Right kidney (tissue), 1 donor: ENCODE measurements around the gene GALNT3.

Experiments
- DNase-seq: peaks from one replicate; pipeline ENCODE4 v3.0.0-alpha.2; 2016

Gene GALNT3

DNA sequence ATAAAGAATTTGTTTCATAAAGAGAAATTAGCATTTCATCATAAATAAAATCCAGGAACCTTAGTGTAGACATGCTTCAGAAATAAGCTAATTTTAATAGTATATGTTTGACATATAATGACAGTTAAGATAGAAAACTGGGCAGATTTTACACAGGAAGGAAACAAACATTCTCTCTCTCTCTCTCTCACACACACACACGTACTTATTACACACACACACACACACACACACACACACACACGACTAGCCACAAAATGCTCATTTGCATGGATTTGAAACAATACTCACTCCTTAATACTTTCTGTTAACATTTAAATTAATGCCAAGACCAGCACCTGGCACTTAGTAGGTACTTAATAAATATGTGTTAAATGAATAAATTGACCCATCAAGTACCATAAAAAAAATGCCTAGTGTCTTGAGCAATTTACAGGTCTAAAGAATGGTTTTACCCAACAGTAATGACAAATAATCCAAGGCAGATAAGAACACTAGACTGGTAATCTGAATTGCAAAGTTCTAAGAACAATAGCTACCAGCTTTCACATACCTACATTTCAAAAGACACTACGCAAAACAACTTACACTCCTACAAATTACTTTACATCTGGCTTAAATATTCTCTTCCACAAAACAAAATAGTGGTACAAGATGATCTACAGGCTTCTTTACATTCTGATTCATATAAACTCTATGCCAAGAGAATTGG lies 2.9 kb upstream of the GALNT3 start:
- DNase-seq = no peak

DNA sequence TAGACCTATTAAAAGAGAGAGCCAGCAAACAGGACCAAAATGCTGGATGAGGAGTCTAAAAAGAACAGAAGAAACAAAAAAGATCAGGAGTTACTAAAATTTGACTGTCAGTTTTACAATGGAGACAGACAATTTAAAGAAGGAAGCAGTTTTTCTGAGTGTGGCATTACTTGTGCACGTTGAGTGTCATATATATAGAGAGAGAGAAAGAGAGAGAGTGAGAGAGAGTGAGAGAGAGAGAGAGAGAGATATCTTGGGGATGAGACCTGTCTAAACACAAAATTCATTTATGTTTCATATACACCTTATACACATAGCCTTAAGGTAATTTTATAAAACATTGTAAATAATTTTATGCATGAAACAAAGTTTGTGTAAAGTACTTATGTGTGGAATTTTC lies 2.1 kb upstream of the GALNT3 start:
- DNase-seq = no peak

DNA sequence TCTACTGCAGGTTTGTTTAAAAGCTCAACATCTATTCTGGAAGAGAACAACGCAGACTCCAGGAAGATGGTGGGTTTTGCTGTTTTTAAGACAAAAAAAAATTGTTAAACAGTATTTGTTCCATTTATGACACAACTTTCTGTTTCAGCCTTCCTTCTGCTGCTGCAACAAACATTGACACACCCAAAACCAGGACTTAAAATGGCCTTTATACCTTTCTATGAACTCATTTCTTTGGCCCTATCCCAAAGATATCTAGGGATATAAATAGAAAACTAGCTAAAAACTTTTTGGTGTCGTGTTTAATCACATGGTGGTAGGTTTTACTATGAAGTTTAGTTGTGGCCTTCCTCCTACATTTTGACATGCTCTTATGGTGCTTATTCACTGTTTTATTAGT lies 964 bp upstream of the GALNT3 start:
- no peak for DNase-seq

DNA sequence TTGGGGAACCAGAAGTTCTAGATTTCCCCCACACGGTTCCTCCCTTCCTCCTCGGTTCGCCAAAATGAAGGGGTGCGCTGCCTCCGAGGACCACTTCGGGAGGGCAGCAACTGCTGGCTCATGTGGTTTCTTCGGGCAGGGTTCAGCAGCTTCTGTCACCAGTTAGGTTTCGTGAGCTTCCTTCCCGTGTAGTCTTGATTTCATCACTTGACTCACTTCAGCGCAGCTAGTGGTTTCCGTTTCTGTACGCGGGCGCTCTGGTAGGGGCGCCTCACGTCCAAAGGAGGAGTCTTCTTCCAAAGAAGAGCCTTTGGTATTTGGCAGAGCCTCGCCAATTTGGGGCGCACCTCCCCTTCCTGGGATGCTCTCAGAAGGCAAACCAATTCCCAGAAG lies 485 bp upstream of the GALNT3 start:
- no peak for DNase-seq

DNA sequence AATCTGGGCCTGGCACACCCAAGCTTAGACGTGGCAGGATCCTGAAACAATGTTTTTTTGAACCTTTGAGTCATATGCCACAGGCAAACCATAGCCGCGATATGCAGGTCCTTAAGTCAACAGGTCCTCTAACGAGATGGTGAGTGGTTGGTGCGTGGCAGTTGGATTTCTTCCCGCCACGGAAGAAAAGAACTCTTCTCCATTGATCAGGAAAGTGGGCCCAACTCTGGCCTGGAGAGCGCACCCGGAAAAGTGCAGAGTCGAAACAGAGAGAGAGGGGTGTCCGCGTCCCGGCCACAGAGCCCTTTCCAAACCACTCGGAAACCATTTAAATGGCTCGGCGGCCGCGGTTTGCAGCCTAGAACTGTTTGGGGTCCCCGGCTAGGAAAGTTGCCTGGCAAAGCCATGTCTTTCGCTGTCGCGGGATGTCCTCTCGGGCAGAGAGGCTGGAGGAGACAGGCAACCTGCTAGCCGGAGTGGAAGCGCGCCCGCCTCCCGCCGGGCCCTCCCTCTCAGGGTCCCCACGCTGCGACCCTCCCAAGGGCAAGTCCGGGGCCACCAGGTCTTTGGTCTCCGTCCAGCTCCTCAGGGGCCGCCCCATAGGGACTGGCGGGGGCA lies 777 bp downstream of the GALNT3 start:
- peak; percentile 62 for DNase-seq

DNA sequence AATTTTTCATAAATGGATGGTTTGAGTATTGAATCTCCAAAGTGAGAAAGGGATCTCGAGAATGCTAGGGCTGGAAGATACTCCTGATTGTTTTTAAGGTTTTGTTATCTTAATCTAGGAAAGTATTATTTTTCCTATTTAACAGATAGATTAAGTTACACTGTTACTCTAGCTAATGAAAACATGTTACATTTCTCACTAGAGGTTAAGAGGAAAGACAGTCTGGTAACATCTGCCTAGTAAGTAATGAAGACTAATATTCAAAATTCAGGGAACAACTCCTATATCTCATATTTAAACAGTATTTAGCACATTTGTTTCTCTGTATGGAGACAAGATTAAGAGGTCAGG lies 2.0 kb downstream of the GALNT3 start:
- DNase-seq = no peak

DNA sequence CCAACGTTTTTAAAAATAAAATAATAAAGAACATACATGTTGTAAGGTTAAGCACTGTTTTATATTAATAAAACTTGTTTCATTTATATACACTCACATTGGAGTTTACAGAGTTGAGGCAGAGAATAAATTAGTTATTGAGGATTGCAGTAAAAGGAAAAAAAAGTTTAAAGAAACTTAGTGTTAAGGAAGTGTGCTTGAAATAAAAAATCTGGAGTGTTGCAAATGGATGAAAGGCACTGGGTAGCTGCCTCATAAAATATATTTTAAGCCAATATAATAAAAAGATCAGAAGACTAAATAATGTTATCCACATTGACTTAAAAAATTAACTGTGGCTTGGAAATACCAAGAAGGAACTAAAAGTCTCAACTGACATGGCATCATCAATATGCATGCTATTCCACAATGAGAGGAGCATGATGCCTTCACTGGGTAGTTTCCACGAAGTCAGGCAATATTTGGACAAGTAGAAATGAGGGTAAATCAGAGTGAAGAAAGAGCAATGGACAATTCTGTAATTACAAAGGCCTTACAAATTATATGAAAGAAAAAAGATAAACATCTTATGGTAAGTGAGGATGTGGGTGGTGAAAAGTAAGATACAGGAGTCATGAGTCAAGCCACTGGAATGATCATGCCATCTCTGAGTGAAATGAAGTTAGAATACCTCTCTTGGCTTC lies 2.5 kb downstream of the GALNT3 start:
- no peak for DNase-seq

DNA sequence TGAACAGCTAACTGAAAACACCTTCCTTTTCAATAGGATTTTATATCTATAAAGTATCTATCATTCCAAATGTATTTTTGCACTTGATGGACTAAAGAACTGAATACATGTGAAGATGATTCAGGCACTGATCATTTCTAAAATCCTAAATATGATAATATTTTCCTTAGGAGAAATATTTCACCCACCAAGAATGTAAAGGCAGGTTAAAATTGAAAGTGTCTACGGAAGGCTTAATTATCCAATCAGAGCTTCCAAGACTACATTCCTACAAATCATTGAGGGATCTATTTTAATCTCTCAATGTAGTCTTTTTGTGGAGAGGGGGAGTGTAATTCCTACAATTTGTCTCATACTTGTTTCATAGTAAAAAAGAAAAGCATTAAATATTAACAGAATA lies 3.6 kb downstream of the GALNT3 start:
- DNase-seq = no peak

DNA sequence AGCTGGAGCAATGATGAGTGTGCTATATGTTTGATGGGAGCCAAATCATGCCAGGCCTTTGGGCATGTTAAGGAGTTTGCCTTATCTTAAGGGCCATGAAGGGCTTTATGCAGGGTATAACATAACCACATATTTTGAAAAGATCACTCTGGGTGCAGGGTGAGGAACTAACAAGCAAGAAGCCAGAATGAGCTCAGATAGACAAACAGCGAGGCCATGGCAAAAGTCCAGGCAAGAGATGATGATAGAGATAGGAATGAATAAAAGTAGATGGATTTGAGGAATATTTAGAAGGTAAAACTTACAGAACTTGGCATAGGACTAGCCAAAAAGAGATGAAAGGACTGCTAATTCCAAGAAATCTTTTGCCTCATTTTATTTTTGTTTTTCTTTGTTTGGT lies 6.7 kb downstream of the GALNT3 start:
- no peak for DNase-seq

DNA sequence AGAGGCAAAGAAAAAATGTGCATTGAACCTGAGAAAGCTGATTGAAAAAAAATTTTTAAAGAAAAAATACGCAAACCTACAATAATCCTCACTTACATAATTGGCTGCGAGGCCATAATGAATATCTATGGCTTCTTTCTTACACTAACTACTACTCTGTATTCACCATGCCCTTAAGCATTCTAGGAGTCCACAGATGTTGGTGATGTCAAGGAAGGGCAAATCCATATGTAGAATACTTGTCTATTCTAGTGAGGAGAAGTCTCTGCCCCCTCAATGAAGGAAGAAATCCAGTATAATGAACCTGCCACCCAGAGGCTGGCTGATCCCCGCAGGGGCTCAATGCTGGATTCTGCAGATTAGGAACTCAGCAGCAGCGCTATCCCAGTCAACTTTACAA lies 14.3 kb downstream of the GALNT3 start:
- DNase-seq = no peak

DNA sequence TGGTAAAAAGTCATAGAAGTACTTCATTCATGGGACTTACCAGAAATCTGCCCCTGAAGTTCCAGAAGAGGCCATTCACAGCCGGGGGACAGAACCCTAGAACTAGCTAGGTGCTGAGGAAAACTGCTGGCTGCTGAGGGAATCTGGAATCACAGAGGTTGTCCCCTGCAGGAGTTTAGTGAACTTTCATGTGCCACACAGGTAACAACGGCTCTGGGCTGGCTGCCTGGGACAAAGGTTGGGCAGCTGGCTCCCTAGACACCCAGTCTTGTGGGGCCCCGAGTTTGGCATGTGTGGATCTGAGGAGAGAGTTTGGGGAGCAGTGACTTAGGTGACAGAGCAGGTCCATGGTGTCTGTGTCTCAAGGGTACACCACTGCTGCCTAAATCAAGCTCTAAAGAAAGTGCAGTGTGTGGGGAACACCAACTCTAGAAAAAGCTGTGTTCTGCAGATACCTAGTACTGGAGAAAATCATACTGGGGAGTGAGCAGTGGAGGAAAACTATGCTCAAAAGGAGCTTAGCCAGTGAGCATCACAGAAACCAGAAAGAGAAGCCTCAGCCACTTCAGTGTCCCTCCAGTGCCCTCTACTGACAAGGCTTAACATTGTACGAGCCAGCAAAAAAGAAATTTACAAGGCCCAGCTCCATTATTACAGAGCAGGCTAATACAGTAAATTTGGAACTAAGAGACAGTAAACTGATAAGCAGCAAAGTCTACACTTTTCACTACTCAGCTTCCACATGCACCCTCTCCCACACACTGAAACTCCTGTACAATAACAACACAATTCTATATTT lies 15.2 kb downstream of the GALNT3 start:
- DNase-seq = no peak

DNA sequence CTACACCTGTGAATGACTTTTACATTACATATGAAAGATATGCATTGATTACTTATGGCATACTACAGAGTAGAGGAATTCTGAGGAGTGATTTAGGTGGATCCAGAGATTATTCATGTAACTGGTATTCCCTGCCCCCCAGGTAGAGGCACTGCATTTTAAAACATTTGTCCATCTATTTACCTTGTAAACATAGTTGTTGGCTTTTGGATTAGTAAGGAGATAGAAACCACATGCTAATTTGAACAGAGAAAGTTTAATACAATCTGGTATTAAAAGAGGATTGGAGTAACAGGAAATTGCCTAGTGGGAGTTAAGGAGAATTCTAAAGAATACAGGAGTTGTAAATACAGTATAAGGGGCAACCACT lies 15.9 kb downstream of the GALNT3 start:
- DNase-seq = no peak

DNA sequence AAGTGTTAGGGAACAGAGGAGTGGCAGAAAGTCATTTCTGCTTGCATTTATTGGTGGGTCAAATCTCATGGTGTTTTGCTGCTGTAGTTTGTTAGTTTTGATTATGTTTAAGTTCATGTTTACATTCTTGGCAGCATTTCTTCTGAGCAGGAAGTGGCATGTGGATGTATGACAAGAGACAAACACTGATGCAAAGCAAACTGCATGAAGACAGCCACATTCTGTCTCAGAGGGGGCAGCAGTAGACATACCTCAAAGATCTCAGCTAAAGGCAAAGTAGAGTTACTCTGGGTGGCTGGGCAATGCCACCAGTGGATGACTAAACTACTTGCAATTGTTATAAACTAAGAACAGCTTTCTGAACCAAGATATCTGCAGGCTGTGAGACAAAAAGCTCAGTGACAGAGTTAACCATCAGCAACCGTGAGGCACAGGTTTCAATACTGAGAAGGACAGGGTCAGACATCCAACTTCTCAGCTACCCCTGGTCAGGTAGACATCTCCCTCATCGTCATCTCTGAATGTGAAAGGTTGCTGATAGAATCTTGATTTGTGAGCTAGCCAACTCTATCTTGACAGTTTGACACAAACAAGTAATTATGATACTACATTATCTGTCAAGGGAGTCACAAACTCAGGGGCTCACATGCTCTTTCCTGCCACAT lies 16.4 kb downstream of the GALNT3 start:
- DNase-seq = no peak

DNA sequence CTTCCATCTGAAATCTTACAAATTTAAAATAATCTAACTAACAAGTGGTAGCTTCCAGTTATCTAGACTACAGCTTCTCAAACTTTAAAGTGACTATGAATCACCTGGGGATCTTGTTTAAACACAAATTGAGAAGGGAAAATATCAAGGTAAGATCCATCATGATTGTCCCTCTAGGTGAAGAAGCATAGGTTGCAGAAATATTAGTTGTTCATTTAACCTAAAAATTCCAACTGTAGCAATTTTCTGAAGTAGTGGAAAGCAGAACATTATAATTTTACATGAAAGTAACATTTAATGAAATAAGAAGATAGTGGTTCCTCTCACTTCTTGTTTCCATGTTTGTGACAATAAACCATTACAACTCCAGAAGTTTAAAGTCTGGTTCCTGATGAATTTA lies 17.3 kb downstream of the GALNT3 start:
- DNase-seq = no peak

DNA sequence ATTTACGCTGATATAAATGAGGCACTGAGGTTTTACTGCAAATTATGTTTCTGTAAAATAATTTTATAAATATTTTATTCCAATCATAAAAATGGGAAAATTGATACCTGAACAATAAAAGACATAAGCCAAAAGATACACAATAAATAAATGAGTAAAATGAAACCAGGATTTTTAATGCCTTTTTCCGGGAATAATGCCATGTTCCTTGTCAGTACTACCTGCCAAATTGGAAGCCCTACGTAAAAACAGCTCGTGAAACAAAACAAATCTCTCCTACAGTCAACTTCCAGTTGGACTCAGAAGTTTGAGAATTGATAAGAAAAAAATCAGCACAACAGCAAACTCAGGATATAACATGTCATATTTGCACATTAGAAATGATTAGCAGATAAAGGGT lies 18.0 kb downstream of the GALNT3 start:
- no peak for DNase-seq

DNA sequence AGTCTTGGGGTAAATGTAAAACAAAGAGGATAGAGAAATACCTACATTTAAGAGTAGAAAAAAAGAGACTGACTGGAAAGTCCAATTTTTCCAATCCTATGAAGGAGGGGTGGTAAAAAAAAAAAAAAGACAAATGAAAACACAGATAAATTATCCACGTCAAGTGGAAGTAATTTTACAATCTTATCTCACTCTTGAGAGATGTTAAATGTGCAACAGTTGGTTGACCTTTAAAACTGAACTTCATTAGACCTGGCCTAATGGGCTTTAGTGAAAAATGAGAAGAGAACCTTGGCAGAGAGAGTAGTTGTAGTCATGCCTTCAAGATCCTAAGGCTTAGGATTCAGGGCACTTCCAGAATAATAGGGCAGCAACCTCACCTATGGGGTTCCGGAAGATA lies 20.4 kb downstream of the GALNT3 start:
- no peak for DNase-seq

DNA sequence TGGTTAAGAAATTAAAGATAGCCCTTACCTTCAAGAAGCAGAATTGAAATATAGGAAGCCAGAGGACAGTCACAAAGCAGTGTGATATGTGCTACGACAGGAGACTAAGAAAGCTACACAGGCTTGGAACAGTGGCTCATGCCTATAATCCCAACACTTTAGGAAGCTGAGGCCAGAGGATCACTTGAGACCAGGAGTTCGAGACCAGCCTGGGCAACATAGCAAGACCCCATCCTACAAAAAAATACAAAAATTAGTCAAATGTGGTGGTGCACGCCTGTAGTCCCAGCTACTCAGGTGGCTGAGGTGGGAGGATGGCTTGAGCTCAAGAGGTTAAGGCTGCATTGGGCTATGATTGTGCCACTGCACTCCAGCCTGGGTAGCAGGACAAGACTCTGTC lies 21.9 kb downstream of the GALNT3 start:
- DNase-seq = no peak

DNA sequence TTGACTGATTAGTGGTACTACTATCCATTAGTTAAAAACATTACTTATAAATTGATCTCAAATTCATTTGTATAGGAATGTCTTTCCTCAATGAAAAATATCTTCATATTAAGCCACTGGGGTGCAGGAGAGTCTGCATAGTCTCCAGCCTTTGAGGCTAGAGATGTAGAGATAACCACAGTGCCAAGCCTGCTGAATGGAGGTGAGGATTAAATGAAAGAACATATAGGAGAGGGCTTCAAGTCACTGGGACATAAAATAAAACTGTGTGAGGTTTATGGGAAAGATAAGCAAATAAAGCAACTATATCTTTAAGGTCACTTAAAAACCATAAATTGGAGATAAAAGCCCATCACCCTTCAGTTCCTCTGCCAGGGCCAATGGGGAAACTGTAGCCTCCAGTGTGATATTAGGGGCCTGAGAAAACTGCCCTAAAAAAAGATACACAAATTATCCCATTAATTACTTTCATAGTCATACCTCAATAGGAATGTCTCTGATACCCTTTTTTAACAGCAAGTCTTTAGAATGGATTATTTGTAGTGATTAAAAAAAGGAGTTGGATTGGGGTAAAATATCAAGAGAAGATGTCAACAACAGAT lies 27.6 kb downstream of the GALNT3 start:
- DNase-seq = no peak

DNA sequence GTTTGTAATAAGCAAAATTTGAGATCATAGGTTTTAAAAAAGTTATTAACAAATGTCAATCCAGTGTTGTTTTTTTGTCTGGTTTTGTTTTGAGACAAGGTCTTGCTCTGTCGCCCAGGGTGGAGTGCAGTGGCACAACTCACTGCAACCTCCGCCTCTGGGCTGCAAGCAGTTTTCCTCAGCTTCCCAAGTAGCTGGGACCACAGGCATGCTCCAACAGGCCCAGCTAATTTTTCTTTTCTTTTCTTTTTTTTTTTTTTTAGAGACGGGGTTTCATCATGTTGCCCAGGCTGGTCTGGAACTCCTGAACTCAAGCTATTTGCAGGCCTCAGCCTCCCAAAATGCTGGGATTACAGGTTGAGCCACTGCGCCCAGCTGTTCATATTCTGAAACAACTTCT lies 31.3 kb downstream of the GALNT3 start:
- DNase-seq = no peak

DNA sequence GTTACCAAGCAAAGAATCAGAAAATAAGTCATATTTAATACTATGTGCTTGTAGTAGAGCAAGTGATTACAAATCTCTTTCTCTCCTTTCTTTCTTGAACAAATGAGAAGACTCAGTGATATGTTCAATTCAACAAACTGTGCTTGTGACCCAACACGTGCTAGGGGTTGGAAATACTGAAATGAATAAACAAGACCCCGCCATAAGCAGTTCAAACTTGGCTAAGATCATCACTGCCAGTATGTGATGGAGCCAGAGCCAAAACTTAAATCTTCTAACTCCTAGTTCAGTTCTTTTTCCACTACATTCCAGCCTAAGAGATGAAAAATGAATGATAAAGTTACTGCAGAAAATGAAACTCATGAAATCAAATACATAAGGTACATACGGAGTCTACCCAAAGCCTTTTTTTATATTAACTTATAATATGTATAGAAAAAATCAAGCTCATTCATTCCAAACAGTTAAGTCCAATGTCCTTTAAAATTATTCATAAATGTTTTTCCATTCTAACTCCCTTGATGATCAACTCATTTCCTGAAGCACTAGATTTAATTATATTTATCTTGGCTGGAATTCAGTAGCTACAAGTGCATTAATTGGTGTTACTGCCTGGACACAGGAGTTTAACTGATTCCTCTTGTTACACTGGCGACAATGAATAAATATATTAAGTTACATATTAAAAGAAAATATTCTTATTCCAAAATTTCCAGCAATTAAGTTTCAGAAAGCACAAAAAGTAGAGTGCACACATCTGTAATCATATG lies 36.0 kb downstream of the GALNT3 start:
- DNase-seq = no peak

DNA sequence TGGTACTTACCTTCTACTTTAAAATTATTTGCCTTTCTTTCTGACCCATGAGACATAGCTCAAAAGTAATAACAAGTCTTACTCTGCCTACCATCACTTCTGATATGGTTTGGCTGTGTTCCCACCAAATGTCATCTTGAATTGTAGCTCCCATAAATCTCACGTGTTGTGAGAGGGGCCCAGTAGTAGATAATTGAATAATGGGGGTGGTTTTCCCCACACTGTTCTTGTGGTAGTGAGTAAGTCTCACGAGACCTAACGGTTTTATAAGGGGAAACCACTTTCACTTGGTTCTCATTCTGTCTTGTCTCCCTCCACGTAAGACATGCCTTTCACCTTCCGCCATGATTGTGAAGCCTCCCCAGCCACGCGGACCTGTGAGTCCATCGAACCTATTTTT lies 47.5 kb downstream of the GALNT3 start:
- DNase-seq = no peak

DNA sequence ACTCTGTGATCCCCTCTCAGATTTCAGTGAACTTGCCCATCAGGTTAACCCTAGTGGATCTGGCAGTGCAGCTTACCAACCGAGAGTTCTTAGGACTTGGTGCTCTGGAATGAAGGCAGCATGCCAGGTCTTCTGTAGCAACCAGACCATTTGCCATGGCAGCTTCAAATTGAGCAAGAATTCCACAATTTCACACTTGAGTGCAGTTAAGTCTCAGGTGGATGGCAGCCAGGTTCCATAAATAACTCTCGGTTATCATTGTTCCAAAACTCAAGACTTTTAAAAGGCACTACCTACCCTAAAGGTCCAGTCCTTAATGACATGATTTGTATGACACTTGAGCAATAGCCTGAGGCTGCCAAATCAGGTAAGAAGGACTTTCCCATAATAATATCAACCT lies 48.1 kb downstream of the GALNT3 start:
- DNase-seq = no peak
